ENCODE results near the gene MYADML2.

Gene MYADML2

DNA sequence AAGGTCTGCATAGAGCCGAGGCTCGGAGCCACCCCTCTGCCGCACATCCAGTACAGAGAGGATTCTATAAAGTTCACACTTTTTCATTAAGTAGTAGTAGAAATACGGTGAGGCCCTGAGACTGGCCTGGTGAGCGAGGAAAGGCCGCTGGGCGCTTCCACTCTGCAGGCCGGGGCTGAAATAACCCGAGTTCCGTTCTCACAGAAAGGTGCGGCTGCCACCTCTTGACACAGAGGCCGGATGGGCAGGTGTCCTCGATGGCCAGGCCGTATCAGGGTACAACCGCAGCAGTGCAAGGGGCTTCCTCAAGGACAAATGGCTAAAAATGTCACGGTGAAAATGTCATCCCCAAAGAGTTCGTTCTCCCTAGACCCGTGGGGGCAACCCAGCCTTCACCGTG, 35.1 kb downstream of the MYADML2 start:
- H3K4me3 ChIP-seq (ENCODE audit: control insufficient read depth in 1 of 7, extremely low read depth in 1 of 7, insufficient read depth in 4 of 7, low read depth in 2 of 7, low read length in 6 of 7), result peak overlapping the region in 2 of 7 experiments; percentile 25 to 28
- CTCF ChIA-PET, result interaction anchor here (1.5 to 2.1 kb wide), 2 partner anchors 12 to 19 kb away, joined by 5 to 12 read pairs; no protein-coding TSS in a partner anchor

GRCh38 chr17:81911277-81911961, 35.6 kb downstream of the MYADML2 start, which contains the start of gene PCYT2:
Gene PCYT2 (minus strand): TSS chr17:81911399. CDS start chr17:81911355, 44 bp downstream.
- DNase-seq, result peak; percentile 85 to 90 (median 89)
- WGBS (ENCODE audit: insufficient coverage), result 12% methylated on average over 18 of the region's 84 CpGs
- peak within 1 kb of the TSS in 1 of 2 experiments; percentile 43 for H3K27ac ChIP-seq (ENCODE audit: insufficient read depth in 1 of 2, low read depth in 1 of 2, low read length in 2 of 2, poor library complexity in 1 of 2, severe bottlenecking in 2 of 2)
- peaks cover 5 to 78% (median 46%) of the 10 kb centered on the region in 4 experiments for H3K36me3 ChIP-seq (ENCODE audit: control insufficient read depth in 4 of 4, insufficient read depth in 4 of 4, low read length in 3 of 4)
- POLR2A ChIA-PET, result interaction anchor here (1.5 kb wide), 1 partner anchor 12 kb away, joined by 4 read pairs; no protein-coding TSS in a partner anchor
- peak within 1 kb of the TSS; percentile 46 to 88 (median 76) for H3K4me3 ChIP-seq (ENCODE audit: control insufficient read depth in 1 of 7, extremely low read depth in 1 of 7, insufficient read depth in 4 of 7, low read depth in 2 of 7, low read length in 6 of 7)
- CTCF ChIA-PET, result interaction anchor here (1.5 kb wide), 1 partner anchor 18 kb away, joined by 5 read pairs; no protein-coding TSS in a partner anchor
- peaks cover 0 to 21% (median 14%) of the 10 kb centered on the region in 4 experiments for H3K4me1 ChIP-seq (ENCODE audit: control extremely low read depth in 1 of 4, control insufficient read depth in 4 of 4, insufficient read depth in 4 of 4, low read length in 3 of 4)
- H3K27me3 ChIP-seq (replicated peaks in 2 of 5; ENCODE audit: control insufficient read depth in 4 of 5, insufficient read depth in 5 of 5, low read length in 4 of 5), result peaks cover 0 to 2% (median 0%) of the 10 kb centered on the region in 5 experiments
- H3K9me3 ChIP-seq (ENCODE audit: control extremely low read depth in 1 of 5, control insufficient read depth in 4 of 5, insufficient read depth in 2 of 5, low read depth in 1 of 5, low read length in 4 of 5), result no peaks in the 10 kb centered on the region

More for the DNA sequence above, 35.1 kb downstream of the MYADML2 start:
- Histone ChIP-seq H3K4me1 (ENCODE audit: control extremely low read depth in 1 of 4, control insufficient read depth in 4 of 4, insufficient read depth in 4 of 4, low read length in 3 of 4) (peaks cover 4 to 26% (median 17%) of the 10 kb centered on the region in 4 experiments), H3K36me3 (ENCODE audit: control insufficient read depth in 4 of 4, insufficient read depth in 4 of 4, low read length in 3 of 4) (peaks cover 5 to 77% (median 46%) of the 10 kb centered on the region in 4 experiments), H3K27me3 (replicated peaks in 2 of 5; ENCODE audit: control insufficient read depth in 4 of 5, insufficient read depth in 5 of 5, low read length in 4 of 5) (peaks cover 0 to 2% (median 0%) of the 10 kb centered on the region in 5 experiments), H3K9me3 (ENCODE audit: control extremely low read depth in 1 of 5, control insufficient read depth in 4 of 5, insufficient read depth in 2 of 5, low read depth in 1 of 5, low read length in 4 of 5) (no peaks in the 10 kb centered on the region), H3K27ac (ENCODE audit: insufficient read depth in 1 of 2, low read depth in 1 of 2, low read length in 2 of 2, poor library complexity in 1 of 2, severe bottlenecking in 2 of 2) (no peak overlapping the region)
- DNase-seq, result no peak
- WGBS (ENCODE audit: insufficient coverage), result 95% methylated on average over 16 of the region's 19 CpGs
- POLR2A ChIA-PET, result interaction anchor here (1.0 to 1.5 kb wide), 2 partner anchors 11 to 101 kb away, joined by 3 to 4 read pairs; no protein-coding TSS in a partner anchor

GRCh38 chr17:81910840-81911276, 36.2 kb downstream of the MYADML2 start:
- DNase-seq, result no peak
- Histone ChIP-seq H3K36me3 (ENCODE audit: control insufficient read depth in 4 of 4, insufficient read depth in 4 of 4, low read length in 3 of 4) (peaks cover 5 to 81% (median 46%) of the 10 kb centered on the region in 4 experiments), H3K27ac (ENCODE audit: insufficient read depth in 1 of 2, low read depth in 1 of 2, low read length in 2 of 2, poor library complexity in 1 of 2, severe bottlenecking in 2 of 2) (peak overlapping the region in 1 of 2 experiments; percentile 43), H3K9me3 (ENCODE audit: control extremely low read depth in 1 of 5, control insufficient read depth in 4 of 5, insufficient read depth in 2 of 5, low read depth in 1 of 5, low read length in 4 of 5) (no peaks in the 10 kb centered on the region), H3K4me3 (ENCODE audit: control insufficient read depth in 1 of 7, extremely low read depth in 1 of 7, insufficient read depth in 4 of 7, low read depth in 2 of 7, low read length in 6 of 7) (peak overlapping the region; percentile 46 to 88 (median 76)), H3K27me3 (replicated peaks in 2 of 5; ENCODE audit: control insufficient read depth in 4 of 5, insufficient read depth in 5 of 5, low read length in 4 of 5) (peaks cover 0 to 2% (median 0%) of the 10 kb centered on the region in 5 experiments), H3K4me1 (ENCODE audit: control extremely low read depth in 1 of 4, control insufficient read depth in 4 of 4, insufficient read depth in 4 of 4, low read length in 3 of 4) (peaks cover 0 to 21% (median 14%) of the 10 kb centered on the region in 4 experiments)
- WGBS (ENCODE audit: insufficient coverage), result under 1% methylated on average over 45 of the region's 55 CpGs
- ChIA-PET CTCF (interaction anchor here (1.5 kb wide), 1 partner anchor 18 kb away, joined by 5 read pairs; no protein-coding TSS in a partner anchor), POLR2A (interaction anchor here (1.5 kb wide), 1 partner anchor 13 kb away, joined by 4 read pairs; no protein-coding TSS in a partner anchor)

GRCh38 chr17:81909966-81910839, 36.8 kb downstream of the MYADML2 start:
- WGBS (ENCODE audit: insufficient coverage), result 34% methylated on average over 19 of the region's 23 CpGs
- no peak for DNase-seq
- peaks cover 0 to 2% (median 0%) of the 10 kb centered on the region in 5 experiments for H3K27me3 ChIP-seq (replicated peaks in 2 of 5; ENCODE audit: control insufficient read depth in 4 of 5, insufficient read depth in 5 of 5, low read length in 4 of 5)
- H3K27ac ChIP-seq (ENCODE audit: insufficient read depth in 1 of 2, low read depth in 1 of 2, low read length in 2 of 2, poor library complexity in 1 of 2, severe bottlenecking in 2 of 2), result peak overlapping the region in 1 of 2 experiments; percentile 43
- CTCF ChIA-PET, result no interaction called here
- POLR2A ChIA-PET, result no interaction called here
- peaks cover 0 to 21% (median 14%) of the 10 kb centered on the region in 4 experiments for H3K4me1 ChIP-seq (ENCODE audit: control extremely low read depth in 1 of 4, control insufficient read depth in 4 of 4, insufficient read depth in 4 of 4, low read length in 3 of 4)
- peaks cover 4 to 81% (median 43%) of the 10 kb centered on the region in 4 experiments for H3K36me3 ChIP-seq (ENCODE audit: control insufficient read depth in 4 of 4, insufficient read depth in 4 of 4, low read length in 3 of 4)
- peak overlapping the region; percentile 46 to 88 (median 76) for H3K4me3 ChIP-seq (ENCODE audit: control insufficient read depth in 1 of 7, extremely low read depth in 1 of 7, insufficient read depth in 4 of 7, low read depth in 2 of 7, low read length in 6 of 7)
- H3K9me3 ChIP-seq (ENCODE audit: control extremely low read depth in 1 of 5, control insufficient read depth in 4 of 5, insufficient read depth in 2 of 5, low read depth in 1 of 5, low read length in 4 of 5), result no peaks in the 10 kb centered on the region

- Histone ChIP-seq H3K4me1 (ENCODE audit: control extremely low read depth in 1 of 4, control insufficient read depth in 4 of 4, insufficient read depth in 4 of 4, low read length in 3 of 4) (peaks cover 0 to 21% (median 14%) of the 10 kb centered on the region in 4 experiments), H3K4me3 (ENCODE audit: control insufficient read depth in 1 of 7, extremely low read depth in 1 of 7, insufficient read depth in 4 of 7, low read depth in 2 of 7, low read length in 6 of 7) (no peak overlapping the region), H3K27ac (ENCODE audit: insufficient read depth in 1 of 2, low read depth in 1 of 2, low read length in 2 of 2, poor library complexity in 1 of 2, severe bottlenecking in 2 of 2) (no peak overlapping the region), H3K36me3 (ENCODE audit: control insufficient read depth in 4 of 4, insufficient read depth in 4 of 4, low read length in 3 of 4) (peaks cover 5 to 81% (median 37%) of the 10 kb centered on the region in 4 experiments), H3K9me3 (ENCODE audit: control extremely low read depth in 1 of 5, control insufficient read depth in 4 of 5, insufficient read depth in 2 of 5, low read depth in 1 of 5, low read length in 4 of 5) (no peaks in the 10 kb centered on the region), H3K27me3 (replicated peaks in 2 of 5; ENCODE audit: control insufficient read depth in 4 of 5, insufficient read depth in 5 of 5, low read length in 4 of 5) (peaks cover 0 to 2% (median 0%) of the 10 kb centered on the region in 5 experiments)
- WGBS (ENCODE audit: insufficient coverage), result 98% methylated on average over 10 of the region's 12 CpGs
- ChIA-PET POLR2A (no interaction called here), CTCF (no interaction called here)
- no peak for DNase-seq
These were observed 37.8 kb downstream of the MYADML2 start for GRCh38 chr17:81909231-81909630.

- H3K27me3 ChIP-seq (replicated peaks in 2 of 5; ENCODE audit: control insufficient read depth in 4 of 5, insufficient read depth in 5 of 5, low read length in 4 of 5), result peaks cover 0 to 2% (median 0%) of the 10 kb centered on the region in 5 experiments
- DNase-seq, result no peak
- H3K4me3 ChIP-seq (ENCODE audit: control insufficient read depth in 1 of 7, extremely low read depth in 1 of 7, insufficient read depth in 4 of 7, low read depth in 2 of 7, low read length in 6 of 7), result no peak overlapping the region
- H3K27ac ChIP-seq (ENCODE audit: insufficient read depth in 1 of 2, low read depth in 1 of 2, low read length in 2 of 2, poor library complexity in 1 of 2, severe bottlenecking in 2 of 2), result no peak overlapping the region
- no peaks in the 10 kb centered on the region for H3K9me3 ChIP-seq (ENCODE audit: control extremely low read depth in 1 of 5, control insufficient read depth in 4 of 5, insufficient read depth in 2 of 5, low read depth in 1 of 5, low read length in 4 of 5)
- ChIA-PET POLR2A (no interaction called here), CTCF (no interaction called here)
- peaks cover 5 to 81% (median 34%) of the 10 kb centered on the region in 4 experiments for H3K36me3 ChIP-seq (ENCODE audit: control insufficient read depth in 4 of 4, insufficient read depth in 4 of 4, low read length in 3 of 4)
- peaks cover 0 to 21% (median 14%) of the 10 kb centered on the region in 4 experiments for H3K4me1 ChIP-seq (ENCODE audit: control extremely low read depth in 1 of 4, control insufficient read depth in 4 of 4, insufficient read depth in 4 of 4, low read length in 3 of 4)
- WGBS (ENCODE audit: insufficient coverage), result 96% methylated on average over 8 of the region's 11 CpGs
These were observed 38.2 kb downstream of the MYADML2 start for GRCh38 chr17:81908793-81909192.

Data from common myeloid progenitor, CD34-positive (primary cell).